Vagina (tissue), 2 donors: ENCODE data around the gene MBD5. TPM values are rescaled to one million over a fixed set of nuclear protein-coding genes. Genes with fewer than 3 reads are reported as not detected.

Experiments
- DNase-seq, 2 donors: peaks; one replicate each; pipeline ENCODE4 v3.0.0-alpha.2; 2017; ENCODE audit errors: extremely low spot score in 2 of 2
- H3K27ac ChIP-seq: fragments of 200-600 bp; sonication (generic); one replicate; pipeline ENCODE4 v1.5.1; 2019
- H3K27me3 ChIP-seq: fragments of 200-600 bp; sonication (generic); one replicate; pipeline ENCODE4 v1.5.1; 2019
- H3K36me3 ChIP-seq, 2 donors: fragments of 200-600 bp; sonication (generic); one replicate each; pipeline ENCODE4 v1.5.1; 2017 to 2019
- H3K4me1 ChIP-seq: fragments of 200-600 bp; sonication (generic); one replicate; pipeline ENCODE4 v1.5.1; 2019
- H3K4me3 ChIP-seq, 2 donors: fragments of 200-600 bp; sonication (generic); 1 replicate in 1 of 2; 2 replicates in 1 of 2; pipeline ENCODE4 v1.5.1; 2016 to 2019
- H3K9me3 ChIP-seq: fragments of 200-600 bp; sonication (generic); one replicate; pipeline ENCODE4 v1.5.1; 2019
- CTCF ChIP-seq, 3 experiments: fragments of 450-650 bp in 2 of 3; fragments of 200-600 bp in 1 of 3; sonication (generic) in 1 of 3; IDR thresholded peaks; one replicate each; pipeline ENCODE4 v1.5.1; 2017 to 2019; ENCODE audit warnings: antibody characterized with exemption in 3 of 3, mild to moderate bottlenecking in 2 of 3, moderate library complexity in 2 of 3
- POLR2A ChIP-seq, 2 donors: fragments of 450-650 bp; IDR thresholded peaks; one replicate each; pipeline ENCODE4 v1.6.1; 2017; ENCODE audit warnings: antibody characterized with exemption in 2 of 2, mild to moderate bottlenecking in 2 of 2, moderate library complexity in 2 of 2
- POLR2AphosphoS5 ChIP-seq, 2 donors: sonication (generic); formaldehyde crosslinking; IDR thresholded peaks; one replicate each; pipeline ENCODE4 v1.9.0; 2017; ENCODE audit warnings: antibody characterized with exemption in 2 of 2, mild to moderate bottlenecking in 2 of 2, low read depth in 1 of 2; ENCODE audit not compliant: insufficient read depth in 1 of 2
- intact Hi-C: fragments of 100-400 bp; cut with DNase I; formaldehyde crosslinking; loops from one replicate; pipeline ENCODE4 v1.15.1; 2023
- total RNA-seq: library from RNA; depleted of rRNA; stranded (reverse); fragments of >200 nt; gene quantifications from one replicate; pipeline ENCODE4 v1.2.3, GENCODE V29; 2016

Gene MBD5
- total RNA-seq, 1 donor from 2014 or later = 32.7 TPM

- H3K27ac ChIP-seq = no peak overlapping the region
- H3K9me3 ChIP-seq = no peaks in the 10 kb centered on the region
- no peak for DNase-seq
- intact Hi-C loops = no loop called here
- no peak overlapping the region for H3K4me3 ChIP-seq
- H3K27me3 ChIP-seq = no peaks in the 10 kb centered on the region
- no peaks in the 10 kb centered on the region for H3K36me3 ChIP-seq
- TF ChIP-seq CTCF (IDR thresholded peaks at IDR 0.05) = no peak
- TF ChIP-seq POLR2A (IDR thresholded peaks at IDR 0.05) = no peak
- no peak for TF ChIP-seq POLR2AphosphoS5 (IDR thresholded peaks at IDR 0.05; ENCODE audit: insufficient read depth in 1 of 2, low read depth in 1 of 2)
- H3K4me1 ChIP-seq = no peaks in the 10 kb centered on the region
Observed at GRCh38 chr2:148244593-148245292, 223.9 kb downstream of the MBD5 start.

- TF ChIP-seq CTCF (IDR thresholded peaks at IDR 0.05) (no peak), POLR2A (IDR thresholded peaks at IDR 0.05) (no peak), POLR2AphosphoS5 (IDR thresholded peaks at IDR 0.05; ENCODE audit: insufficient read depth in 1 of 2, low read depth in 1 of 2) (no peak)
- DNase-seq = no peak
- H3K27ac ChIP-seq = no peak overlapping the region
- no peaks in the 10 kb centered on the region for H3K27me3 ChIP-seq
- H3K36me3 ChIP-seq = peaks cover 0 to 3% of the 10 kb centered on the region in 2 donors
- intact Hi-C loops = no loop called here
- H3K4me3 ChIP-seq = no peak overlapping the region
- H3K9me3 ChIP-seq = no peaks in the 10 kb centered on the region
- H3K4me1 ChIP-seq = no peaks in the 10 kb centered on the region
Observed at GRCh38 chr2:148251993-148252392, 231.1 kb downstream of the MBD5 start.

- H3K4me1 ChIP-seq = no peaks in the 10 kb centered on the region
- DNase-seq = no peak
- TF ChIP-seq CTCF (IDR thresholded peaks at IDR 0.05) (no peak), POLR2AphosphoS5 (IDR thresholded peaks at IDR 0.05; ENCODE audit: insufficient read depth in 1 of 2, low read depth in 1 of 2) (no peak), POLR2A (IDR thresholded peaks at IDR 0.05) (no peak)
- H3K27ac ChIP-seq = no peak overlapping the region
- no peaks in the 10 kb centered on the region for H3K27me3 ChIP-seq
- no peak overlapping the region for H3K4me3 ChIP-seq
- H3K9me3 ChIP-seq = no peaks in the 10 kb centered on the region
- intact Hi-C loops = no loop called here
- peaks cover 0 to 3% of the 10 kb centered on the region in 2 donors for H3K36me3 ChIP-seq
Observed at GRCh38 chr2:148252646-148253045, 231.8 kb downstream of the MBD5 start.

- Histone ChIP-seq H3K27ac (no peak overlapping the region), H3K9me3 (no peaks in the 10 kb centered on the region), H3K36me3 (peaks cover 0 to 3% of the 10 kb centered on the region in 2 donors), H3K27me3 (no peaks in the 10 kb centered on the region), H3K4me3 (no peak overlapping the region), H3K4me1 (no peaks in the 10 kb centered on the region)
- no peak for DNase-seq
- TF ChIP-seq POLR2A (IDR thresholded peaks at IDR 0.05) = no peak
- TF ChIP-seq POLR2AphosphoS5 (IDR thresholded peaks at IDR 0.05; ENCODE audit: insufficient read depth in 1 of 2, low read depth in 1 of 2) = no peak
- no peak for TF ChIP-seq CTCF (IDR thresholded peaks at IDR 0.05)
- intact Hi-C loops = no loop called here
Observed at GRCh38 chr2:148253685-148254084, 232.8 kb downstream of the MBD5 start.

- Histone ChIP-seq H3K4me3 (no peak overlapping the region), H3K27me3 (no peaks in the 10 kb centered on the region), H3K27ac (no peak overlapping the region), H3K4me1 (no peaks in the 10 kb centered on the region), H3K9me3 (no peaks in the 10 kb centered on the region), H3K36me3 (peaks cover 0 to 3% of the 10 kb centered on the region in 2 donors)
- DNase-seq = no peak
- intact Hi-C loops = no loop called here
- TF ChIP-seq POLR2AphosphoS5 (IDR thresholded peaks at IDR 0.05; ENCODE audit: insufficient read depth in 1 of 2, low read depth in 1 of 2) (no peak), POLR2A (IDR thresholded peaks at IDR 0.05) (no peak), CTCF (IDR thresholded peaks at IDR 0.05) (no peak)
Observed at GRCh38 chr2:148255929-148256328, 235.0 kb downstream of the MBD5 start.
